CD4-positive, alpha-beta T cell treated with Interleukin-15 for 4 hours (primary cell): ENCODE data around the gene SLC22A17.
"Not testable (repeated sequence)": the region's sequence is repeated elsewhere in the genome, so short reads cannot be mapped to it uniquely, and the experiment has no call there.

Source experiments
- DNase-seq: peaks from one replicate; pipeline ENCODE4 v3.0.0-alpha.2; 2020; ENCODE audit warnings: low spot score

Gene SLC22A17

GRCh38 chr14:23352506-23353432, at the start of gene SLC22A17:
Gene SLC22A17, minus strand, starts transcription at chr14:23352887.
- peak; percentile 37 for DNase-seq

GRCh38 chr14:23401291-23401690, 48.6 kb upstream of the SLC22A17 start:
- no peak for DNase-seq

GRCh38 chr14:23400496-23401149, 47.9 kb upstream of the SLC22A17 start:
- not testable (repeated sequence) for DNase-seq

- DNase-seq: no peak
Observed at GRCh38 chr14:23399591-23399990, 46.9 kb upstream of the SLC22A17 start.

- no peak for DNase-seq
Observed at GRCh38 chr14:23399136-23399535, 46.4 kb upstream of the SLC22A17 start.

- DNase-seq: no peak
Observed at GRCh38 chr14:23398348-23398747, 45.7 kb upstream of the SLC22A17 start.

- DNase-seq: no peak
Observed at GRCh38 chr14:23396781-23397407, 44.2 kb upstream of the SLC22A17 start.

- DNase-seq: no peak
Observed at GRCh38 chr14:23396126-23396525, 43.4 kb upstream of the SLC22A17 start.

- DNase-seq: no peak
Observed at GRCh38 chr14:23392613-23393012, 39.9 kb upstream of the SLC22A17 start.

- not testable (repeated sequence) for DNase-seq
Observed at GRCh38 chr14:23389871-23390270, 37.2 kb upstream of the SLC22A17 start.

GRCh38 chr14:23389396-23389795, 36.7 kb upstream of the SLC22A17 start:
- no peak for DNase-seq

- no peak for DNase-seq
Observed at GRCh38 chr14:23388996-23389395, 36.3 kb upstream of the SLC22A17 start.

- no peak for DNase-seq
Observed at GRCh38 chr14:23387916-23388882, 35.5 kb upstream of the SLC22A17 start.

- DNase-seq: no peak
Observed at GRCh38 chr14:23386999-23387398, 34.3 kb upstream of the SLC22A17 start.

GRCh38 chr14:23386266-23386657, 33.6 kb upstream of the SLC22A17 start:
- not testable (repeated sequence) for DNase-seq

GRCh38 chr14:23385642-23386265, 33.1 kb upstream of the SLC22A17 start:
- DNase-seq: no peak

GRCh38 chr14:23385244-23385641, 32.6 kb upstream of the SLC22A17 start:
- no peak for DNase-seq

- DNase-seq: no peak
Observed at GRCh38 chr14:23384364-23385080, 31.8 kb upstream of the SLC22A17 start.

- DNase-seq: no peak
Observed at GRCh38 chr14:23382731-23383440, 30.2 kb upstream of the SLC22A17 start.

GRCh38 chr14:23382276-23382675, 29.6 kb upstream of the SLC22A17 start:
- no peak for DNase-seq
